Trophoblast cell (in vitro differentiated cells and primary cell): ENCODE data around the gene GEMIN4.

Source experiments
- DNase-seq, 2 donors: peaks; one replicate each; pipeline ENCODE4 v3.0.0-alpha.2; 2016
- H2AFZ ChIP-seq: 2 replicates; pipeline ENCODE4 v1.6.1; 2013; ENCODE audit warnings: low read length, moderate library complexity, mild to moderate bottlenecking; ENCODE audit not compliant: insufficient read depth, poor library complexity
- H2AK5ac ChIP-seq: 2 replicates; pipeline ENCODE4 v1.6.1; 2013; ENCODE audit warnings: mild to moderate bottlenecking, low read length
- H2BK120ac ChIP-seq: 2 replicates; pipeline ENCODE4 v1.6.1; 2013; ENCODE audit warnings: low read length, mild to moderate bottlenecking, moderate library complexity; ENCODE audit not compliant: insufficient read depth, poor library complexity
- H2BK12ac ChIP-seq: 2 replicates; pipeline ENCODE4 v1.6.1; 2013; ENCODE audit warnings: mild to moderate bottlenecking, low read length, moderate library complexity
- H2BK5ac ChIP-seq: 2 replicates; pipeline ENCODE4 v1.6.1; 2013; ENCODE audit warnings: low read length, low read depth, moderate library complexity, mild to moderate bottlenecking; ENCODE audit not compliant: poor library complexity
- H3K14ac ChIP-seq: 2 replicates; pipeline ENCODE4 v1.6.1; 2013; ENCODE audit warnings: mild to moderate bottlenecking, low read length
- H3K18ac ChIP-seq: 2 replicates; pipeline ENCODE4 v1.6.1; 2013; ENCODE audit warnings: mild to moderate bottlenecking, low read length
- H3K23ac ChIP-seq: 2 replicates; pipeline ENCODE4 v1.6.1; 2013; ENCODE audit warnings: low read length
- H3K27ac ChIP-seq: 2 replicates; pipeline ENCODE4 v1.5.1; 2013; ENCODE audit warnings: low read depth, mild to moderate bottlenecking, inconsistent platforms, low read length, moderate library complexity
- H3K27me3 ChIP-seq: 2 replicates; pipeline ENCODE4 v1.6.1; 2013; ENCODE audit warnings: inconsistent platforms, mild to moderate bottlenecking, low read length, moderate library complexity; ENCODE audit not compliant: insufficient read depth
- H3K36me3 ChIP-seq, 2 experiments: 1 replicate in 1 of 2; 2 replicates in 1 of 2; pipeline ENCODE4 v1.6.1; 2013; ENCODE audit warnings: low read length in 2 of 2, mild to moderate bottlenecking in 2 of 2, moderate library complexity in 1 of 2; ENCODE audit not compliant: insufficient read depth in 2 of 2, control insufficient read depth in 1 of 2
- H3K4ac ChIP-seq: 2 replicates; pipeline ENCODE4 v1.6.1; 2013; ENCODE audit warnings: low read depth, mild to moderate bottlenecking, low read length, moderate library complexity
- H3K4me1 ChIP-seq, 2 experiments: 1 replicate in 1 of 2; 2 replicates in 1 of 2; pipeline ENCODE4 v1.6.1; 2013; ENCODE audit warnings: low read length in 2 of 2, mild to moderate bottlenecking in 2 of 2, moderate library complexity in 1 of 2; ENCODE audit not compliant: insufficient read depth in 2 of 2, control insufficient read depth in 1 of 2
- H3K4me2 ChIP-seq: 2 replicates; pipeline ENCODE4 v1.6.1; 2013; ENCODE audit warnings: inconsistent platforms, mild to moderate bottlenecking, low read length, moderate library complexity
- H3K4me3 ChIP-seq: 2 replicates; pipeline ENCODE4 v1.5.1; 2013; ENCODE audit warnings: mild to moderate bottlenecking, low read depth, low read length, inconsistent platforms
- H3K79me1 ChIP-seq: one replicate; pipeline ENCODE4 v1.6.1; 2013; ENCODE audit warnings: low read length
- H3K79me2 ChIP-seq: 2 replicates; pipeline ENCODE4 v1.6.1; 2013; ENCODE audit warnings: low read length, mild to moderate bottlenecking; ENCODE audit not compliant: control insufficient read depth, insufficient read depth, poor library complexity
- H3K9ac ChIP-seq: 2 replicates; pipeline ENCODE4 v1.6.1; 2013; ENCODE audit warnings: mild to moderate bottlenecking, low read length
- H3K9me3 ChIP-seq: 2 replicates; pipeline ENCODE4 v1.6.1; 2013; ENCODE audit warnings: low read depth, mild to moderate bottlenecking, control low read depth, inconsistent platforms, low read length; ENCODE audit not compliant: insufficient read depth
- H4K12ac ChIP-seq: 2 replicates; pipeline ENCODE4 v1.6.1; 2013; ENCODE audit warnings: low read depth, mild to moderate bottlenecking, low read length, moderate library complexity
- H4K8ac ChIP-seq: 2 replicates; pipeline ENCODE4 v1.6.1; 2013; ENCODE audit warnings: low read depth, mild to moderate bottlenecking, low read length, moderate library complexity
- H4K91ac ChIP-seq: one replicate; pipeline ENCODE4 v1.6.1; 2013; ENCODE audit warnings: low read depth, mild to moderate bottlenecking, low read length, moderate library complexity
- WGBS: extraction: QIAGEN DNeasy Blood & Tissue Kit; methylation state at CpG from one replicate; pipeline ENCODE4 v1.1.7; 2013; ENCODE audit warnings: missing lambda C conversion rate; ENCODE audit not compliant: insufficient read length, insufficient coverage; ENCODE audit errors: extremely low coverage; 5-methylcytosine and 5-hydroxymethylcytosine counted together

GEMIN4 gene

DNA sequence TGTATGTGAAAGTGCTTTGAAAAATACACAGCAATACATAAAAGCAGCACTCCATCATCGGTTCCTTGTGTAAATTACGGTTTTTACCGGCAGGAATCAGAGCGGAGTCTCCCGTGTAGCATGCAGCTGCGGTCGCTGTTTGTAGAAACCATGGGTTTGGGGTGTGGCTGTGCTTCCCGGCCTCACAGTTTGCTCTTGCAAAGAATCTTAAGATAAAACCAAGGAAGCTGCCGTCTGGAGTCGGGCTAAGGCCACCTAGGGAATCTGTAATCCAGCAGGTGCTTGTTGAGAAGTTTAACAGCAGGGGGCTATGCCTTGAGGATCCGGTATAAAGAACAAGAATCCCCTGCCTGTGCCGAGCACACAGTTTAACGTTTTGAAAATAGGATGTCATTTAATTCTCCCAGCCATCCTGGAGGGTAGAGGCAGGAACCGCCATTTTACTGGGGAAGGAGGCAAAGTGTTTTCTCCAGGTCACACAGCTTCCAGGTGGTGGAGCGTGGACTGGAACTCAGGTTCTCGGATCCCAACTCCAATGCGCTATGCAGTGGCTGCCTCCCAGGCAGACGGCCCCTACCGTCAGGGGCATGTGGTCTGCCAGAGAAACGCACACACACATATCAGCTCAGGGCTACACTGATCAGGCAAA is 25.7 kb downstream of the GEMIN4 start:
- Histone ChIP-seq H2AFZ (no peak overlapping the region), H2BK12ac (no peak overlapping the region), H3K9me3 (no peaks in the 10 kb centered on the region), H3K9ac (no peak overlapping the region), H3K27me3 (no peaks in the 10 kb centered on the region), H3K4me1 (peaks cover 0 to 2% of the 10 kb centered on the region in 2 experiments), H4K12ac (no peak overlapping the region), H4K91ac (no peak overlapping the region), H3K36me3 (no peaks in the 10 kb centered on the region), H4K8ac (no peak overlapping the region), H3K4me2 (no peak overlapping the region), H2AK5ac (no peak overlapping the region), H3K14ac (no peak overlapping the region), H3K79me1 (no peaks in the 10 kb centered on the region), H3K27ac (no peak overlapping the region), H2BK120ac (no peak overlapping the region), H3K4ac (no peak overlapping the region), H3K4me3 (no peak overlapping the region), H3K79me2 (no peaks in the 10 kb centered on the region), H2BK5ac (no peak overlapping the region), H3K18ac (no peak overlapping the region), H3K23ac (no peak overlapping the region)
- no CpG with 5 or more reads among the region's 20 CpGs for WGBS
- DNase-seq, result no peak

DNA sequence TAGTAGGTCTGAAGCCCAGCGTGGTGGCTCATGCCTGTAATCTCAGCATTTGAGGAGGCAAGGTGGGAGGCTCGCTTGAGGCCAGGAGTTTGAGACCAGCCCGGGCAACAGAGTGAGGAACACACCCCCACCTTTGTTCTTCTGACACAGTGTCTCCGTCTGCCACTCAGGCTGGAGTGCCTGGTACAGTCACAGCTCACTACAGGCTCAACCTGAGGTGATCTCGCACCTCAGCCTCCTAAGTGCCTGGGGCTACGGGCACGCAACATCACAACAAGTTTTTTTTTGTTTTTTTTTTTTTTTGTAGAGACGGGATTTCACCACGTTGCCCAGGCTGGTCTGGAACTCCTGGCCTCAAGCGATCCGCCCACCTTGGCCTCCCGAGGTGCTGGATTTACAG is 26.3 kb downstream of the GEMIN4 start:
- Histone ChIP-seq H3K4me3 (no peak overlapping the region), H3K9me3 (no peaks in the 10 kb centered on the region), H4K8ac (no peak overlapping the region), H3K18ac (no peak overlapping the region), H2AFZ (no peak overlapping the region), H2BK120ac (no peak overlapping the region), H3K79me1 (no peaks in the 10 kb centered on the region), H3K27me3 (no peaks in the 10 kb centered on the region), H4K91ac (no peak overlapping the region), H3K23ac (no peak overlapping the region), H3K14ac (no peak overlapping the region), H2BK5ac (no peak overlapping the region), H3K79me2 (no peaks in the 10 kb centered on the region), H3K27ac (no peak overlapping the region), H2BK12ac (no peak overlapping the region), H3K4me1 (peaks cover 0 to 2% of the 10 kb centered on the region in 2 experiments), H3K36me3 (no peaks in the 10 kb centered on the region), H4K12ac (no peak overlapping the region), H3K4ac (no peak overlapping the region), H3K4me2 (no peak overlapping the region), H3K9ac (no peak overlapping the region), H2AK5ac (no peak overlapping the region)
- no peak for DNase-seq
- no CpG with 5 or more reads among the region's 12 CpGs for WGBS

DNA sequence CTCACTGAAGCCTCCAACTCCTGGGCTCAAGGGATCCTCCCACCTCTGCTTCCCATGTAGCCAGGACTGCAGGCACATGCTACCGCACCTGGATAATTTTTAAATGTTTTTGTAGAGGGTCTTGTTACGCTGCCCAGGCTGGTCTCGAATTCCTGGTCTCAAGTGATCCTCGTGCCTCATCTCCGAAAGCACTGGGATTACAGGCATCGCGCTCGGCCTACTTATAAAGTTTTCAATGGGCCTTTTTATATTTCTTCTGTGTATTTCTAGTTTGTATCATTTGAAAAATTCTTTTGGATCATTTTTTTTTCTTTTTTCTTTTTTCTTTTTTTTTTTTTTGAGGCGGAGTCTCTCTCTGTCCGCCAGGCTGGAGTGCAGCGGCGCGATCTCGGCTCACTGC is 27.0 kb downstream of the GEMIN4 start:
- WGBS, result no CpG with 5 or more reads among the region's 14 CpGs
- Histone ChIP-seq H2BK12ac (no peak overlapping the region), H3K79me1 (no peaks in the 10 kb centered on the region), H3K27ac (no peak overlapping the region), H4K12ac (no peak overlapping the region), H3K9me3 (no peaks in the 10 kb centered on the region), H3K4me3 (no peak overlapping the region), H3K4me1 (peaks cover 0 to 2% of the 10 kb centered on the region in 2 experiments), H3K18ac (no peak overlapping the region), H3K9ac (no peak overlapping the region), H2BK5ac (no peak overlapping the region), H2AFZ (no peak overlapping the region), H3K14ac (no peak overlapping the region), H3K79me2 (no peaks in the 10 kb centered on the region), H2AK5ac (no peak overlapping the region), H3K36me3 (no peaks in the 10 kb centered on the region), H4K8ac (no peak overlapping the region), H3K4ac (no peak overlapping the region), H4K91ac (no peak overlapping the region), H3K27me3 (no peaks in the 10 kb centered on the region), H2BK120ac (no peak overlapping the region), H3K23ac (no peak overlapping the region), H3K4me2 (no peak overlapping the region)
- DNase-seq, result no peak

DNA sequence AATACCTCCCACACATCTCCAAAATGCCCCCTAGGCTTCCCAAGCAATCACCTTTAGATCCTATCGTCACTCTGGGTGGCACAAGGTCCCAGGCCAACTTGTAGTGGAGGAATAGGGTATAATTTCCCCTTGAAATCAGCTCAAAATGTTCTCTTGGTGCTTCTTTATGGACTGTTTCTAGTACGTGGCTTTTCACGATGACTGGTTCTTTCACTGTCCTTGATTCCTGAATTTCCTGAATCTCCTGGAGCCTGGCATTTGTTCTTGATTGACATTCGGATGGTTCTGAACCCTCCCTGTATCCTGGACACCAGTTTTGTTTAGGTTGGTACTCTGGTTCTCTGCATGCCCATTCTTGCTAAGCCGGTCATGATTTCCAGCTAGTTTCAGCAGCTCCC is 30.5 kb downstream of the GEMIN4 start:
- no CpG with 5 or more reads among the region's 5 CpGs for WGBS
- H4K12ac ChIP-seq, result no peak overlapping the region
- no peak overlapping the region for H2AK5ac ChIP-seq
- no peak overlapping the region for H3K4ac ChIP-seq
- no peak overlapping the region for H2AFZ ChIP-seq
- H3K27ac ChIP-seq, result no peak overlapping the region
- no peak for DNase-seq
- no peak overlapping the region for H2BK12ac ChIP-seq
- no peak overlapping the region for H2BK5ac ChIP-seq
- H4K91ac ChIP-seq, result no peak overlapping the region
- H3K9me3 ChIP-seq, result no peaks in the 10 kb centered on the region
- no peak overlapping the region for H3K18ac ChIP-seq
- no peak overlapping the region for H3K14ac ChIP-seq
- no peak overlapping the region for H3K4me3 ChIP-seq
- no peaks in the 10 kb centered on the region for H3K79me2 ChIP-seq
- H3K36me3 ChIP-seq, result no peaks in the 10 kb centered on the region
- H3K23ac ChIP-seq, result no peak overlapping the region
- H3K27me3 ChIP-seq, result no peaks in the 10 kb centered on the region
- H3K79me1 ChIP-seq, result no peaks in the 10 kb centered on the region
- peaks cover 0 to 2% of the 10 kb centered on the region in 2 experiments for H3K4me1 ChIP-seq
- H2BK120ac ChIP-seq, result no peak overlapping the region
- H4K8ac ChIP-seq, result no peak overlapping the region
- no peak overlapping the region for H3K9ac ChIP-seq
- H3K4me2 ChIP-seq, result no peak overlapping the region
